Right atrium auricular region (tissue), 2 donors: ENCODE data around the gene PLEKHM3. TPM values are rescaled to one million over a fixed set of nuclear protein-coding genes. Genes with fewer than 3 reads are reported as not detected.

Experiments used
- DNase-seq: peaks from one replicate; pipeline ENCODE4 v3.0.0-alpha.2; 2019; ENCODE audit warnings: low spot score
- H3K27ac ChIP-seq, 2 donors: fragments of 200-600 bp; sonication (generic); 1 replicate in 1 of 2; 2 replicates in 1 of 2; pipeline ENCODE4 v1.5.1; 2016 to 2019
- H3K27me3 ChIP-seq, 2 donors: fragments of 200-600 bp; sonication (generic); one replicate each; pipeline versions ENCODE4 v1.5.1 to v1.6.0; 2017 to 2019
- H3K36me3 ChIP-seq: fragments of 200-600 bp; sonication (generic); one replicate; pipeline ENCODE4 v1.5.1; 2016
- H3K4me1 ChIP-seq, 2 donors: fragments of 200-600 bp; sonication (generic); one replicate each; pipeline versions ENCODE4 v1.5.1 to v1.6.0; 2017 to 2019
- H3K4me3 ChIP-seq, 2 donors: fragments of 200-600 bp; sonication (generic); 1 replicate in 1 of 2; 2 replicates in 1 of 2; pipeline ENCODE4 v1.5.1; 2017 to 2019; ENCODE audit warnings: mild to moderate bottlenecking in 1 of 2, moderate library complexity in 1 of 2
- H3K9me3 ChIP-seq, 2 donors: fragments of 200-600 bp; sonication (generic); one replicate each; pipeline ENCODE4 v1.5.1; 2019
- total RNA-seq, 2 donors: library from RNA; depleted of rRNA; stranded (reverse); fragments of >200 nt; gene quantifications; one replicate each; pipeline ENCODE4 v1.1.0, GENCODE V29; 2016
- TF ChIP-seq, protein P1 (sequence below), 2 donors: fragments of 200-600 bp; sonication (generic); IDR thresholded peaks; one replicate each; pipeline ENCODE4 v1.5.1; 2019; ENCODE audit warnings: antibody characterized with exemption in 2 of 2

Gene PLEKHM3
- total RNA-seq, 2 donors from 2014 or later: 14.9 to 20.0 TPM

DNA sequence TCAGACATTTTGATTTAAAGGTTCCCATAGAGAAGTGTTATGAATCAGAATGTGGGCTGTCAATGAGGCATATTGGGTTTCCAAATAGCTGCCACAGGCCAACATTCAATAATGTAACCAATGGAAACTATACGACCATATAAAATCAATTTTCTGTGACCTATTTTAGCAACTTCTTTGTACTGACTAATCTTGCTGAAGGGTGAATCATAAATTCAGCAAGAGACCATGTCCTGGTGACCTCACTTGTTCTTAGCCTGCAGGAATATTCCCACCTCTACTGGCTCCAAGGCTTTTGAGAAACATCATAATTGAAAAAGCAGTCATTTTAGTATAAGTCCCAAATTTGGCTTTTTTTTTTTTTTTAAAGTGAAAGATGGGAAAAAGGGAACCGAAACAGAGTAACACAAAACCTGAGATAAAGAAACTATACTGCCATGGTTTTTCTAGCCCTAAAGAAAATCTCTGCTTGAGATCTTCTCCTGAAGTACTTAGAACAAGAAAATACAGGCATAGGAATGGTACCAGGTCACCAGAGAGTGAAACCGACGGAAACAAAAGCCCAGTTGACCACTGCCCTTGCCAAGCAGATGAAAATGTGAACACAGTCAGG lies 32.1 kb downstream of the PLEKHM3 start:
- DNase-seq: no peak
- Histone ChIP-seq H3K4me1 (no peaks in the 10 kb centered on the region), H3K27me3 (no peaks in the 10 kb centered on the region), H3K27ac (no peak overlapping the region), H3K9me3 (no peaks in the 10 kb centered on the region), H3K36me3 (no peaks in the 10 kb centered on the region), H3K4me3 (no peak overlapping the region)
- TF ChIP-seq, protein P1, sequence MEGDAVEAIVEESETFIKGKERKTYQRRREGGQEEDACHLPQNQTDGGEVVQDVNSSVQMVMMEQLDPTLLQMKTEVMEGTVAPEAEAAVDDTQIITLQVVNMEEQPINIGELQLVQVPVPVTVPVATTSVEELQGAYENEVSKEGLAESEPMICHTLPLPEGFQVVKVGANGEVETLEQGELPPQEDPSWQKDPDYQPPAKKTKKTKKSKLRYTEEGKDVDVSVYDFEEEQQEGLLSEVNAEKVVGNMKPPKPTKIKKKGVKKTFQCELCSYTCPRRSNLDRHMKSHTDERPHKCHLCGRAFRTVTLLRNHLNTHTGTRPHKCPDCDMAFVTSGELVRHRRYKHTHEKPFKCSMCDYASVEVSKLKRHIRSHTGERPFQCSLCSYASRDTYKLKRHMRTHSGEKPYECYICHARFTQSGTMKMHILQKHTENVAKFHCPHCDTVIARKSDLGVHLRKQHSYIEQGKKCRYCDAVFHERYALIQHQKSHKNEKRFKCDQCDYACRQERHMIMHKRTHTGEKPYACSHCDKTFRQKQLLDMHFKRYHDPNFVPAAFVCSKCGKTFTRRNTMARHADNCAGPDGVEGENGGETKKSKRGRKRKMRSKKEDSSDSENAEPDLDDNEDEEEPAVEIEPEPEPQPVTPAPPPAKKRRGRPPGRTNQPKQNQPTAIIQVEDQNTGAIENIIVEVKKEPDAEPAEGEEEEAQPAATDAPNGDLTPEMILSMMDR (IDR thresholded peaks at IDR 0.05): no peak

GRCh38 chr2:207991944-207992343 lies 33.4 kb downstream of the PLEKHM3 start:
- no peak for DNase-seq
- H3K9me3 ChIP-seq: no peaks in the 10 kb centered on the region
- TF ChIP-seq, protein P1 (IDR thresholded peaks at IDR 0.05): no peak
- H3K4me3 ChIP-seq: no peak overlapping the region
- no peaks in the 10 kb centered on the region for H3K4me1 ChIP-seq
- no peaks in the 10 kb centered on the region for H3K36me3 ChIP-seq
- no peak overlapping the region for H3K27ac ChIP-seq
- no peaks in the 10 kb centered on the region for H3K27me3 ChIP-seq

- Histone ChIP-seq H3K36me3 (no peaks in the 10 kb centered on the region), H3K27ac (no peak overlapping the region), H3K27me3 (no peaks in the 10 kb centered on the region), H3K9me3 (no peaks in the 10 kb centered on the region), H3K4me1 (no peaks in the 10 kb centered on the region), H3K4me3 (no peak overlapping the region)
- DNase-seq: no peak
- TF ChIP-seq, protein P1 (IDR thresholded peaks at IDR 0.05): no peak
These were observed 34.5 kb downstream of the PLEKHM3 start for GRCh38 chr2:207990784-207991183.

- DNase-seq: no peak
- no peaks in the 10 kb centered on the region for H3K27me3 ChIP-seq
- H3K9me3 ChIP-seq: no peaks in the 10 kb centered on the region
- H3K4me3 ChIP-seq: no peak overlapping the region
- no peak overlapping the region for H3K27ac ChIP-seq
- H3K36me3 ChIP-seq: no peaks in the 10 kb centered on the region
- TF ChIP-seq, protein P1 (IDR thresholded peaks at IDR 0.05): no peak
- H3K4me1 ChIP-seq: no peaks in the 10 kb centered on the region
These were observed 36.4 kb downstream of the PLEKHM3 start for GRCh38 chr2:207988975-207989374.

GRCh38 chr2:207987025-207987716 lies 38.2 kb downstream of the PLEKHM3 start:
- Histone ChIP-seq H3K27me3 (no peaks in the 10 kb centered on the region), H3K4me1 (no peaks in the 10 kb centered on the region), H3K4me3 (no peak overlapping the region), H3K36me3 (no peaks in the 10 kb centered on the region), H3K9me3 (no peaks in the 10 kb centered on the region), H3K27ac (no peak overlapping the region)
- no peak for DNase-seq
- TF ChIP-seq, protein P1 (IDR thresholded peaks at IDR 0.05): no peak
